ENCODE measurements around the gene CDK11A.
A peak's percentile ranks its signal among the peaks of the same experiment; 100 is the strongest.

Gene CDK11A

GRCh38 chr1:1724035-1724864 lies at the start of gene CDK11A:
Gene CDK11A (minus strand): TSS chr1:1724357. CDS start chr1:1722818, 1,539 bp downstream.
- FAIRE-seq: peak; percentile 97
- peak; percentile 80 for DNase-seq (ENCODE audit: extremely low spot score, insufficient read length, low read depth)

GRCh38 chr1:1773874-1774273 lies 49.7 kb upstream of the CDK11A start:
- DNase-seq (ENCODE audit: extremely low spot score, insufficient read length, low read depth) (no peak), FAIRE-seq (no peak)

- DNase-seq (ENCODE audit: extremely low spot score, insufficient read length, low read depth) (no peak), FAIRE-seq (no peak)
These were observed 46.9 kb upstream of the CDK11A start for GRCh38 chr1:1771096-1771495.

GRCh38 chr1:1770102-1770501 lies 45.9 kb upstream of the CDK11A start:
- DNase-seq (ENCODE audit: extremely low spot score, insufficient read length, low read depth) (no peak), FAIRE-seq (no peak)

- FAIRE-seq (no peak), DNase-seq (ENCODE audit: extremely low spot score, insufficient read length, low read depth) (no peak)
These were observed 44.3 kb upstream of the CDK11A start for GRCh38 chr1:1768249-1768992.

- no peak for DNase-seq (ENCODE audit: extremely low spot score, insufficient read length, low read depth)
- FAIRE-seq: no peak
These were observed 40.8 kb upstream of the CDK11A start for GRCh38 chr1:1764876-1765470.

- FAIRE-seq: no peak
- DNase-seq (ENCODE audit: extremely low spot score, insufficient read length, low read depth): no peak
These were observed 39.8 kb upstream of the CDK11A start for GRCh38 chr1:1763657-1764621.

- FAIRE-seq (no peak), DNase-seq (ENCODE audit: extremely low spot score, insufficient read length, low read depth) (no peak)
These were observed 37.6 kb upstream of the CDK11A start for GRCh38 chr1:1761504-1762376.

GRCh38 chr1:1760715-1761114 lies 36.6 kb upstream of the CDK11A start:
- no peak for FAIRE-seq
- no peak for DNase-seq (ENCODE audit: extremely low spot score, insufficient read length, low read depth)

- DNase-seq (ENCODE audit: extremely low spot score, insufficient read length, low read depth): no peak
- no peak for FAIRE-seq
These were observed 36.1 kb upstream of the CDK11A start for GRCh38 chr1:1760345-1760650.

GRCh38 chr1:1759456-1760344 lies 35.5 kb upstream of the CDK11A start:
- FAIRE-seq: no peak

GRCh38 chr1:1758692-1759455 lies 34.7 kb upstream of the CDK11A start:
- DNase-seq (ENCODE audit: extremely low spot score, insufficient read length, low read depth) (no peak), FAIRE-seq (no peak)

More at GRCh38 chr1:1759456-1760344, 35.5 kb upstream of the CDK11A start:
- no peak for DNase-seq (ENCODE audit: extremely low spot score, insufficient read length, low read depth)

- FAIRE-seq (no peak), DNase-seq (ENCODE audit: extremely low spot score, insufficient read length, low read depth) (no peak)
These were observed 34.0 kb upstream of the CDK11A start for GRCh38 chr1:1758059-1758621.

- DNase-seq (ENCODE audit: extremely low spot score, insufficient read length, low read depth) (no peak), FAIRE-seq (no peak)
These were observed 33.4 kb upstream of the CDK11A start for GRCh38 chr1:1757422-1758058.

GRCh38 chr1:1756661-1757421 lies 32.7 kb upstream of the CDK11A start:
- no peak for FAIRE-seq

GRCh38 chr1:1755852-1756251 lies 31.7 kb upstream of the CDK11A start:
- DNase-seq (ENCODE audit: extremely low spot score, insufficient read length, low read depth) (no peak), FAIRE-seq (no peak)

More at GRCh38 chr1:1756661-1757421, 32.7 kb upstream of the CDK11A start:
- DNase-seq (ENCODE audit: extremely low spot score, insufficient read length, low read depth): no peak

All from GM18507 (cell line).